HepG2 (cell line): ENCODE results near the gene OXLD1. TPM values are rescaled to one million over a fixed set of nuclear protein-coding genes. Genes with fewer than 3 reads are reported as not detected.

Experiments used
- ATM ChIP-seq: fragments of 450-650 bp; IDR thresholded peaks from 2 replicates; pipeline ENCODE4 v1.7.1; 2017; ENCODE audit warnings: mild to moderate bottlenecking, borderline replicate concordance
- ATRX ChIP-seq: sonication (generic); formaldehyde crosslinking; IDR thresholded peaks from 2 replicates; pipeline ENCODE4 v1.4.0; 2020; ENCODE audit warnings: missing genetic modification reagents, borderline replicate concordance
- CEBPB ChIP-seq: IDR thresholded peaks from 2 replicates; pipeline ENCODE4 v1.6.1; 2011; ENCODE audit warnings: low read depth, low read length, improper control_type of control experiment, borderline replicate concordance
- HMGXB3 ChIP-seq: sonication (generic); formaldehyde crosslinking; IDR thresholded peaks from 2 replicates; pipeline ENCODE4 v1.4.0; 2020; ENCODE audit warnings: missing genetic modification reagents, borderline replicate concordance
- HNF4G ChIP-seq, 2 experiments: sonication (generic) in 1 of 2; formaldehyde crosslinking in 1 of 2; IDR thresholded peaks; 2 replicates each; pipeline versions ENCODE4 v1.4.0 to v1.6.1; 2011 to 2020; ENCODE audit warnings: borderline replicate concordance in 2 of 2, low read depth in 2 of 2, mild to moderate bottlenecking in 2 of 2, low read length in 1 of 2, missing genetic modification reagents in 1 of 2, moderate library complexity in 1 of 2
- NCOA5 ChIP-seq: sonication (generic); formaldehyde crosslinking; IDR thresholded peaks from 2 replicates; pipeline ENCODE4 v1.4.0; 2020; ENCODE audit warnings: missing genetic modification reagents
- NFE2L1 ChIP-seq: sonication (generic); formaldehyde crosslinking; IDR thresholded peaks from 2 replicates; pipeline ENCODE4 v1.4.0; 2020; ENCODE audit warnings: missing genetic modification reagents, mild to moderate bottlenecking, borderline replicate concordance
- POGZ ChIP-seq: sonication (generic); formaldehyde crosslinking; IDR thresholded peaks from 2 replicates; pipeline ENCODE4 v1.4.0; 2020; ENCODE audit warnings: mild to moderate bottlenecking, missing genetic modification reagents
- SOX5 ChIP-seq: IDR thresholded peaks from 2 replicates; pipeline ENCODE4 v1.6.1; 2016; ENCODE audit warnings: borderline replicate concordance
- TCF7 ChIP-seq: sonication (generic); IDR thresholded peaks from 2 replicates; pipeline ENCODE4 v1.6.1; 2016; ENCODE audit warnings: antibody characterized with exemption, low read depth
- TOPORS ChIP-seq: sonication (generic); formaldehyde crosslinking; IDR thresholded peaks from 2 replicates; pipeline ENCODE4 v1.8.0; 2023; ENCODE audit warnings: mild to moderate bottlenecking, missing genetic modification reagents
- ZBTB49 ChIP-seq: sonication (generic); formaldehyde crosslinking; IDR thresholded peaks from 2 replicates; pipeline ENCODE4 v1.4.0; 2020; ENCODE audit warnings: missing genetic modification reagents, borderline replicate concordance
- ZNF280B ChIP-seq: sonication (generic); formaldehyde crosslinking; IDR thresholded peaks from 2 replicates; pipeline ENCODE4 v1.5.0; 2020; ENCODE audit warnings: missing genetic modification reagents, mild to moderate bottlenecking, borderline replicate concordance
- ZNF567 ChIP-seq: sonication (generic); formaldehyde crosslinking; IDR thresholded peaks from 2 replicates; pipeline ENCODE4 v1.8.1; 2023; ENCODE audit warnings: mild to moderate bottlenecking, missing genetic modification reagents, borderline replicate concordance
- ZNF629 ChIP-seq: sonication (generic); formaldehyde crosslinking; conservative IDR thresholded peaks from 2 replicates; pipeline ENCODE4 v1.5.0; 2020; ENCODE audit warnings: missing genetic modification reagents
- ZNF83 ChIP-seq: sonication (generic); formaldehyde crosslinking; IDR thresholded peaks from 2 replicates; pipeline ENCODE4 v1.4.0; 2020; ENCODE audit warnings: missing genetic modification reagents, mild to moderate bottlenecking, borderline replicate concordance
- ZSCAN21 ChIP-seq: sonication (generic); formaldehyde crosslinking; IDR thresholded peaks from 2 replicates; pipeline ENCODE4 v1.8.0; 2022; ENCODE audit warnings: mild to moderate bottlenecking, missing genetic modification reagents, moderate library complexity, borderline replicate concordance
- ZSCAN29 ChIP-seq: sonication (generic); formaldehyde crosslinking; conservative IDR thresholded peaks from 2 replicates; pipeline ENCODE4 v1.4.0; 2020; ENCODE audit warnings: mild to moderate bottlenecking, missing genetic modification reagents
- polyA plus RNA-seq, 8 experiments: library from polyadenylated mRNA; depleted of rRNA in 3 of 8; stranded (reverse) in 7 of 8; unstranded in 1 of 8; fragments of >200 nt; fragmentation: Illumina TruSeq in 4 of 8; extraction: Trizol in 4 of 8; gene quantifications; 2 replicates each; pipeline versions ENCODE4 v1.2.1 to v1.2.3, GENCODE V29; 2011 to 2016; ENCODE audit warnings: low read depth in 4 of 8, missing spikeins in 1 of 8, mixed read lengths in 1 of 8; ENCODE audit not compliant: insufficient read depth in 1 of 8
- total RNA-seq, 5 experiments: library from RNA; depleted of rRNA; stranded (reverse); fragments of >200 nt; fragmentation: Illumina TruSeq; extraction: Trizol; gene quantifications; 2 replicates each; pipeline ENCODE4 v1.2.3, GENCODE V29; 2016; ENCODE audit warnings: low read depth in 1 of 5

The OXLD1 gene
- total and polyA plus RNA-seq, 2 of the 13 experiments (the other 11 are each of a cell fraction or from before 2014, with no cell fraction given) = 27.1 to 37.5 TPM

- TF ChIP-seq ZBTB49 (CRISPR knock-in tag) (peak; percentile 68; the same call in 1 of the 2 replicates), NCOA5 (CRISPR knock-in tag) (no peak), ZNF83 (CRISPR knock-in tag) (no peak; the same call in 1 of the 2 replicates), TCF7 (no peak), POGZ (CRISPR knock-in tag) (peak; percentile 58; the same call in 1 of the 2 replicates), ATRX (CRISPR knock-in tag) (no peak), ZNF567 (CRISPR knock-in tag) (no peak; the same call in 1 of the 2 replicates), ZNF629 (CRISPR knock-in tag) (no peak; the same call in 1 of the 2 replicates), NFE2L1 (CRISPR knock-in tag) (0 out of 2 replicates have a peak, but pooled peaks have one; percentile 8), TOPORS (CRISPR knock-in tag) (0 out of 2 replicates have a peak, but pooled peaks have one; percentile 42), ZSCAN29 (no peak), ATM (no peak), HNF4G (IDR thresholded peaks at IDR 0.05; ENCODE audit: borderline replicate concordance, low read depth, low read length) (peak; percentile 58), HNF4G (CRISPR knock-in tag; IDR thresholded peaks at IDR 0.05; ENCODE audit: borderline replicate concordance, low read depth) (peak; percentile 57; the same call in 1 of the 2 replicates), ZNF280B (CRISPR knock-in tag) (peak; percentile 85), SOX5 (CRISPR knock-in tag) (peak; percentile 71), ZSCAN21 (CRISPR knock-in tag) (peak; percentile 91), HMGXB3 (CRISPR knock-in tag) (peak; percentile 48; the same call in 1 of the 2 replicates), CEBPB (no peak)
Observed at GRCh38 chr17:81713556-81714411, 47.4 kb upstream of the OXLD1 start (continued).
